Neural progenitor cell (in vitro differentiated cells): ENCODE data around the gene LDHD. TPM values are rescaled to one million over a fixed set of nuclear protein-coding genes. Genes with fewer than 3 reads are reported as not detected.

Experiments
- DNase-seq: peaks from one replicate; pipeline ENCODE4 v3.0.0-alpha.2; 2016; ENCODE audit warnings: low spot score
- H2AFZ ChIP-seq: fragments of 200-600 bp; sonication (generic); replicated peaks from 2 replicates; pipeline ENCODE4 v1.6.1; 2016; ENCODE audit warnings: antibody characterized with exemption
- H3F3A ChIP-seq: fragments of 200-600 bp; sonication (generic); 2 replicates; pipeline ENCODE4 v1.6.1; 2016; ENCODE audit warnings: antibody characterized with exemption, low read depth
- H3K27ac ChIP-seq: fragments of 200-600 bp; sonication (generic); 2 replicates; pipeline ENCODE4 v1.5.1; 2016; ENCODE audit warnings: mild to moderate bottlenecking
- H3K27me3 ChIP-seq: fragments of 200-600 bp; sonication (generic); 2 replicates; pipeline ENCODE4 v1.6.1; 2016; ENCODE audit warnings: mild to moderate bottlenecking, moderate library complexity
- H3K36me3 ChIP-seq: fragments of 200-600 bp; sonication (generic); 2 replicates; pipeline ENCODE4 v1.5.1; 2016
- H3K4me1 ChIP-seq: fragments of 200-600 bp; sonication (generic); 2 replicates; pipeline ENCODE4 v1.6.1; 2016; ENCODE audit warnings: mixed run types
- H3K4me2 ChIP-seq: fragments of 200-600 bp; sonication (generic); 2 replicates; pipeline ENCODE4 v1.6.1; 2016
- H3K4me3 ChIP-seq: fragments of 200-600 bp; sonication (generic); 2 replicates; pipeline ENCODE4 v1.5.1; 2016
- H3K79me2 ChIP-seq: fragments of 200-600 bp; sonication (generic); 2 replicates; pipeline ENCODE4 v1.6.1; 2016; ENCODE audit warnings: low read depth
- H3K9ac ChIP-seq: fragments of 200-600 bp; sonication (generic); 2 replicates; pipeline ENCODE4 v1.6.1; 2016
- H3K9me3 ChIP-seq: fragments of 200-600 bp; sonication (generic); 2 replicates; pipeline ENCODE4 v1.5.1; 2016; ENCODE audit warnings: low read depth
- H4K20me1 ChIP-seq: fragments of 200-600 bp; sonication (generic); 2 replicates; pipeline ENCODE4 v1.6.1; 2016; ENCODE audit warnings: low read depth
- H3K27ac Mint-ChIP-seq: 3 replicates; pipeline ENCODE4 v1.8.0; 2021; ENCODE audit warnings: mixed read lengths
- H3K27me3 Mint-ChIP-seq: 2 replicates; pipeline ENCODE4 v1.8.0; 2022; ENCODE audit warnings: low read depth, mild to moderate bottlenecking, inconsistent platforms, moderate library complexity, mixed read lengths; ENCODE audit not compliant: insufficient read depth
- H3K36me3 Mint-ChIP-seq: 3 replicates; pipeline ENCODE4 v1.8.0; 2021; ENCODE audit warnings: mixed read lengths
- H3K4me1 Mint-ChIP-seq: 3 replicates; pipeline ENCODE4 v1.8.0; 2021; ENCODE audit warnings: mixed read lengths
- H3K4me3 Mint-ChIP-seq: 3 replicates; pipeline ENCODE4 v1.8.0; 2021; ENCODE audit warnings: mild to moderate bottlenecking, moderate library complexity, mixed read lengths
- H3K9me3 Mint-ChIP-seq: 3 replicates; pipeline ENCODE4 v1.8.0; 2020; ENCODE audit warnings: mixed read lengths
- CTCF ChIP-seq: fragments of 200-600 bp; sonication (generic); IDR thresholded peaks from 2 replicates; pipeline ENCODE4 v1.5.1; 2017; ENCODE audit warnings: antibody characterized with exemption, mild to moderate bottlenecking
- EZH2 ChIP-seq: fragments of 200-600 bp; sonication (generic); IDR thresholded peaks from 2 replicates; pipeline ENCODE4 v1.6.1; 2017; ENCODE audit warnings: antibody characterized with exemption, mild to moderate bottlenecking, moderate library complexity
- EZH2phosphoT487 ChIP-seq: fragments of 200-600 bp; sonication (generic); IDR thresholded peaks from 2 replicates; pipeline ENCODE4 v1.6.1; 2017; ENCODE audit warnings: antibody characterized with exemption
- total RNA-seq: library from RNA; depleted of rRNA; stranded (reverse); fragments of >200 nt; gene quantifications from 2 replicates; pipeline ENCODE4 v1.2.3, GENCODE V29; 2015; ENCODE audit warnings: low replicate concordance

The LDHD gene
- total RNA-seq, 1 donor from 2014 or later = 0.60 TPM

- no peaks in the 10 kb centered on the region for H4K20me1 ChIP-seq
- Mint-ChIP-seq H3K9me3 (peaks cover 28% of the 10 kb centered on the region), H3K27me3 (peaks cover 3% of the 10 kb centered on the region), H3K36me3 (peaks cover 3% of the 10 kb centered on the region), H3K4me3 (no peak overlapping the region), H3K4me1 (peaks cover 2% of the 10 kb centered on the region), H3K27ac (no peak overlapping the region)
- no peaks in the 10 kb centered on the region for H3K9me3 ChIP-seq
- H2AFZ ChIP-seq = no peak overlapping the region
- H3K4me2 ChIP-seq = no peak overlapping the region
- no peak for TF ChIP-seq EZH2
- no peak for TF ChIP-seq EZH2phosphoT487
- no peak for TF ChIP-seq CTCF
- H3K36me3 ChIP-seq = no peaks in the 10 kb centered on the region
- no peaks in the 10 kb centered on the region for H3F3A ChIP-seq
- no peak overlapping the region for H3K9ac ChIP-seq
- H3K4me1 ChIP-seq = no peaks in the 10 kb centered on the region
- DNase-seq = no peak
- H3K27me3 ChIP-seq = no peaks in the 10 kb centered on the region
- no peak overlapping the region for H3K27ac ChIP-seq
- H3K4me3 ChIP-seq = no peak overlapping the region
- no peaks in the 10 kb centered on the region for H3K79me2 ChIP-seq
Observed at GRCh38 chr16:75127713-75128415, 11.3 kb upstream of the LDHD start.

GRCh38 chr16:75122609-75123008, 6.0 kb upstream of the LDHD start:
- Mint-ChIP-seq H3K27me3 (peaks cover 3% of the 10 kb centered on the region), H3K27ac (no peak overlapping the region), H3K4me3 (no peak overlapping the region), H3K36me3 (no peaks in the 10 kb centered on the region), H3K4me1 (no peaks in the 10 kb centered on the region), H3K9me3 (peaks cover 20% of the 10 kb centered on the region)
- DNase-seq = no peak
- H3K9me3 ChIP-seq = no peaks in the 10 kb centered on the region
- H3K79me2 ChIP-seq = no peaks in the 10 kb centered on the region
- H3K27ac ChIP-seq = no peak overlapping the region
- H3F3A ChIP-seq = peaks cover 12% of the 10 kb centered on the region
- no peaks in the 10 kb centered on the region for H3K36me3 ChIP-seq
- H3K4me1 ChIP-seq = peaks cover 13% of the 10 kb centered on the region
- no peaks in the 10 kb centered on the region for H4K20me1 ChIP-seq
- no peak overlapping the region for H3K4me2 ChIP-seq
- no peak overlapping the region for H2AFZ ChIP-seq
- no peaks in the 10 kb centered on the region for H3K27me3 ChIP-seq
- no peak overlapping the region for H3K4me3 ChIP-seq
- H3K9ac ChIP-seq = no peak overlapping the region
- TF ChIP-seq CTCF = no peak
- TF ChIP-seq EZH2phosphoT487 = no peak
- no peak for TF ChIP-seq EZH2

- Histone ChIP-seq H4K20me1 (no peaks in the 10 kb centered on the region), H3F3A (peaks cover 15% of the 10 kb centered on the region), H2AFZ (no peak overlapping the region), H3K27me3 (no peaks in the 10 kb centered on the region), H3K9me3 (no peaks in the 10 kb centered on the region), H3K9ac (no peak overlapping the region), H3K4me3 (no peak overlapping the region), H3K27ac (no peak overlapping the region), H3K79me2 (no peaks in the 10 kb centered on the region), H3K4me2 (no peak overlapping the region), H3K36me3 (no peaks in the 10 kb centered on the region), H3K4me1 (peaks cover 13% of the 10 kb centered on the region)
- H3K27me3 Mint-ChIP-seq = no peaks in the 10 kb centered on the region
- H3K27ac Mint-ChIP-seq = no peak overlapping the region
- no peak overlapping the region for H3K4me3 Mint-ChIP-seq
- no peak for TF ChIP-seq EZH2phosphoT487
- no peak for TF ChIP-seq EZH2
- TF ChIP-seq CTCF = no peak
- H3K4me1 Mint-ChIP-seq = no peaks in the 10 kb centered on the region
- H3K36me3 Mint-ChIP-seq = no peaks in the 10 kb centered on the region
- H3K9me3 Mint-ChIP-seq = peaks cover 14% of the 10 kb centered on the region
- no peak for DNase-seq
Observed at GRCh38 chr16:75121949-75122568, 5.5 kb upstream of the LDHD start.
